Erythroblast (primary cell): ENCODE results near the gene MAS1L.

Source experiments
- GATA1 ChIP-seq: IDR thresholded peaks from 2 replicates; pipeline ENCODE4 v1.6.1; 2011; ENCODE audit warnings: low read depth, mild to moderate bottlenecking, control low read depth, low read length, moderate library complexity
- POLR2A ChIP-seq: IDR thresholded peaks from 2 replicates; pipeline ENCODE4 v1.6.1; 2011; ENCODE audit warnings: mild to moderate bottlenecking, low read length

DNA sequence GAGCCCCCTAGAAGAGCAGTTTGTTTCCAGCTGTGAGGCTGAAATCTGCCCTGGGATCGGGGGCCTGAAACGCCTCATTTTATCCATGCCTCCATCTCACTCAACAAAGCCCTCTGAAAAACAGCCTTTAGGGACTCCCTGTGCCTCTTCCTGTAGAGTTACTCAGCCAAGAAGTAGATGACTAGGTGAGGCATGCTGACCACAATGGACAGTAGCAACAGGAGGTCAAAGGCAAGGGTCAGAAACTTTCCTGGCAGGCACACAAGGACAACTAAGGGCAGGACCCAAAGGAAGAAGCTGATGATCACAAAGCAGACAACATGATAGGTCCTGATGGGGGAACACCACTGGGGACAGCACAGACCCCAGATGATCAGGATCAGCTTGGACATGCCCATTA, 12.8 kb downstream of the MAS1L start:
- TF ChIP-seq POLR2A (no peak), GATA1 (no peak)
